Cardiac muscle cell (in vitro differentiated cells and primary cell): Measurements from ENCODE around the gene MESD. TPM values are rescaled to one million over a fixed set of nuclear protein-coding genes. Genes with fewer than 3 reads are reported as not detected.

Experiments used
- DNase-seq, 2 donors: peaks; one replicate each; pipeline versions ENCODE4 v3.0.0 to v3.0.0-alpha.2; 2010 to 2017; ENCODE audit warnings: low read depth in 1 of 2, low spot score in 1 of 2
- H3K27ac ChIP-seq: fragments of 200-600 bp; sonication (generic); 2 replicates; pipeline ENCODE4 v1.5.1; 2016
- H3K27me3 ChIP-seq: fragments of 200-600 bp; sonication (generic); 2 replicates; pipeline ENCODE4 v1.6.0; 2016; ENCODE audit warnings: control low read depth
- H3K36me3 ChIP-seq: fragments of 200-600 bp; sonication (generic); 2 replicates; pipeline ENCODE4 v1.5.1; 2016; ENCODE audit warnings: control low read depth
- H3K4me1 ChIP-seq: fragments of 200-600 bp; sonication (generic); 2 replicates; pipeline ENCODE4 v1.8.1; 2017; ENCODE audit warnings: low read depth, mild to moderate bottlenecking, mixed run types
- H3K4me3 ChIP-seq: fragments of 200-600 bp; sonication (generic); 2 replicates; pipeline ENCODE4 v1.5.1; 2016; ENCODE audit warnings: mild to moderate bottlenecking
- H3K9me3 ChIP-seq: fragments of 200-600 bp; sonication (generic); 2 replicates; pipeline ENCODE4 v1.5.1; 2017; ENCODE audit warnings: low read depth, mild to moderate bottlenecking, control low read depth
- CTCF ChIP-seq: IDR thresholded peaks from 2 replicates; pipeline ENCODE4 v1.5.1; 2012; ENCODE audit warnings: low read depth, mild to moderate bottlenecking, low read length
- polyA plus RNA-seq: library from polyadenylated mRNA; unstranded; fragments of >200 nt; fragmentation: Nextera tagmentation; extraction: Ambion mirVana; gene quantifications from 2 replicates; pipeline ENCODE4 v1.2.1, GENCODE V29; 2016
- total RNA-seq: library from RNA; depleted of rRNA; stranded (reverse); fragments of >200 nt; gene quantifications from 2 replicates; pipeline ENCODE4 v1.2.3, GENCODE V29; 2016

The MESD gene
- total and polyA plus RNA-seq, 2 experiments from 2014 or later = 20.1 to 35.8 TPM

- no peak for TF ChIP-seq CTCF
- no peaks in the 10 kb centered on the region for H3K9me3 ChIP-seq
- H3K36me3 ChIP-seq = peaks cover 3% of the 10 kb centered on the region
- no peaks in the 10 kb centered on the region for H3K27me3 ChIP-seq
- no peak overlapping the region for H3K27ac ChIP-seq
- DNase-seq = no peak
- no peak overlapping the region for H3K4me3 ChIP-seq
- no peaks in the 10 kb centered on the region for H3K4me1 ChIP-seq
Observed at GRCh38 chr15:80974914-80975313, 14.7 kb downstream of the MESD start.

GRCh38 chr15:80972276-80972675, 17.3 kb downstream of the MESD start:
- TF ChIP-seq CTCF = no peak
- peaks cover under 1% of the 10 kb centered on the region for H3K4me1 ChIP-seq
- no peaks in the 10 kb centered on the region for H3K36me3 ChIP-seq
- H3K27me3 ChIP-seq = no peaks in the 10 kb centered on the region
- no peaks in the 10 kb centered on the region for H3K9me3 ChIP-seq
- no peak for DNase-seq
- no peak overlapping the region for H3K27ac ChIP-seq
- H3K4me3 ChIP-seq = no peak overlapping the region

- H3K27me3 ChIP-seq = no peaks in the 10 kb centered on the region
- no peak for TF ChIP-seq CTCF
- peaks cover 3% of the 10 kb centered on the region for H3K4me1 ChIP-seq
- no peaks in the 10 kb centered on the region for H3K36me3 ChIP-seq
- H3K4me3 ChIP-seq = no peak overlapping the region
- no peaks in the 10 kb centered on the region for H3K9me3 ChIP-seq
- H3K27ac ChIP-seq = no peak overlapping the region
- no peak for DNase-seq
Observed at GRCh38 chr15:80971143-80971542, 18.5 kb downstream of the MESD start.

GRCh38 chr15:80970658-80971057, 19.0 kb downstream of the MESD start:
- Histone ChIP-seq H3K4me1 (peaks cover 3% of the 10 kb centered on the region), H3K36me3 (no peaks in the 10 kb centered on the region), H3K4me3 (no peak overlapping the region), H3K27me3 (no peaks in the 10 kb centered on the region), H3K9me3 (no peaks in the 10 kb centered on the region), H3K27ac (no peak overlapping the region)
- DNase-seq = no peak
- TF ChIP-seq CTCF = no peak

- Histone ChIP-seq H3K27me3 (no peaks in the 10 kb centered on the region), H3K4me1 (peaks cover 3% of the 10 kb centered on the region), H3K36me3 (no peaks in the 10 kb centered on the region)
Observed at GRCh38 chr15:80970018-80970657, 19.5 kb downstream of the MESD start.

More at GRCh38 chr15:80970018-80970657, 19.5 kb downstream of the MESD start:
- peak; percentile 65 for TF ChIP-seq CTCF
- H3K4me3 ChIP-seq = no peak overlapping the region
- no peak overlapping the region for H3K27ac ChIP-seq
- DNase-seq = peak; percentile 76 to 78
- no peaks in the 10 kb centered on the region for H3K9me3 ChIP-seq
